ENCODE measurements around the gene MSH5.

Gene MSH5

GRCh38 chr6:31769684-31770371 is 30.0 kb downstream of the MSH5 start:
- H3K9ac ChIP-seq (ENCODE audit: low read length): no peak overlapping the region
- H3K79me2 ChIP-seq (ENCODE audit: insufficient read depth, low read length): no peaks in the 10 kb centered on the region
- H2AFZ ChIP-seq (ENCODE audit: low read depth, low read length, severe bottlenecking): no peak overlapping the region
- no peaks in the 10 kb centered on the region for H3K9me3 ChIP-seq (ENCODE audit: insufficient read depth, low read length)
- no peaks in the 10 kb centered on the region; the same call in 1 of the 2 replicates for H3F3A ChIP-seq (ENCODE audit: insufficient read depth)
- no peaks in the 10 kb centered on the region for H4K20me1 ChIP-seq (ENCODE audit: low read depth, low read length)
- no peak overlapping the region for H3K4me3 ChIP-seq (ENCODE audit: insufficient read depth, low read length, poor library complexity, severe bottlenecking)
- TF ChIP-seq EZH2phosphoT487 (conservative IDR thresholded peaks at IDR 0.05; ENCODE audit: low read length) (no peak), CTCF (IDR thresholded peaks at IDR 0.05; ENCODE audit: insufficient read depth, low read length, poor library complexity, severe bottlenecking) (peak; percentile 98)
- H3K4me2 ChIP-seq (ENCODE audit: low read depth, low read length, poor library complexity, severe bottlenecking): no peak overlapping the region
- H3K9me2 ChIP-seq (replicated peaks; ENCODE audit: insufficient read depth, low read length): no peaks in the 10 kb centered on the region
- H3K36me3 ChIP-seq (ENCODE audit: low read length): no peaks in the 10 kb centered on the region
- H3K27me3 ChIP-seq (ENCODE audit: low read length): no peaks in the 10 kb centered on the region
- no peak overlapping the region for H3K27ac ChIP-seq (ENCODE audit: low read depth, low read length)

GRCh38 chr6:31770860-31771259 is 31.1 kb downstream of the MSH5 start:
- TF ChIP-seq EZH2phosphoT487 (conservative IDR thresholded peaks at IDR 0.05; ENCODE audit: low read length) (no peak), CTCF (IDR thresholded peaks at IDR 0.05; ENCODE audit: insufficient read depth, low read length, poor library complexity, severe bottlenecking) (no peak)
- Histone ChIP-seq H4K20me1 (ENCODE audit: low read depth, low read length) (no peaks in the 10 kb centered on the region), H3K27ac (ENCODE audit: low read depth, low read length) (no peak overlapping the region), H3K9me2 (replicated peaks; ENCODE audit: insufficient read depth, low read length) (no peaks in the 10 kb centered on the region), H2AFZ (ENCODE audit: low read depth, low read length, severe bottlenecking) (no peak overlapping the region), H3K9me3 (ENCODE audit: insufficient read depth, low read length) (no peaks in the 10 kb centered on the region), H3K79me2 (ENCODE audit: insufficient read depth, low read length) (no peaks in the 10 kb centered on the region), H3K27me3 (ENCODE audit: low read length) (no peaks in the 10 kb centered on the region), H3K4me2 (ENCODE audit: low read depth, low read length, poor library complexity, severe bottlenecking) (no peak overlapping the region), H3K9ac (ENCODE audit: low read length) (no peak overlapping the region), H3F3A (ENCODE audit: insufficient read depth) (no peaks in the 10 kb centered on the region; the same call in 1 of the 2 replicates), H3K4me3 (ENCODE audit: insufficient read depth, low read length, poor library complexity, severe bottlenecking) (no peak overlapping the region), H3K36me3 (ENCODE audit: low read length) (no peaks in the 10 kb centered on the region)

GRCh38 chr6:31771992-31772358 is 32.2 kb downstream of the MSH5 start:
- Histone ChIP-seq H3K4me2 (ENCODE audit: low read depth, low read length, poor library complexity, severe bottlenecking) (no peak overlapping the region), H3K9me3 (ENCODE audit: insufficient read depth, low read length) (no peaks in the 10 kb centered on the region), H3K79me2 (ENCODE audit: insufficient read depth, low read length) (no peaks in the 10 kb centered on the region), H3K27ac (ENCODE audit: low read depth, low read length) (no peak overlapping the region), H3K36me3 (ENCODE audit: low read length) (no peaks in the 10 kb centered on the region), H2AFZ (ENCODE audit: low read depth, low read length, severe bottlenecking) (no peak overlapping the region), H3F3A (ENCODE audit: insufficient read depth) (no peaks in the 10 kb centered on the region; the same call in 1 of the 2 replicates), H3K4me3 (ENCODE audit: insufficient read depth, low read length, poor library complexity, severe bottlenecking) (no peak overlapping the region), H3K9ac (ENCODE audit: low read length) (no peak overlapping the region), H3K27me3 (ENCODE audit: low read length) (no peaks in the 10 kb centered on the region), H4K20me1 (ENCODE audit: low read depth, low read length) (no peaks in the 10 kb centered on the region), H3K9me2 (replicated peaks; ENCODE audit: insufficient read depth, low read length) (no peaks in the 10 kb centered on the region)
- TF ChIP-seq EZH2phosphoT487 (conservative IDR thresholded peaks at IDR 0.05; ENCODE audit: low read length) (no peak), CTCF (IDR thresholded peaks at IDR 0.05; ENCODE audit: insufficient read depth, low read length, poor library complexity, severe bottlenecking) (no peak)

All from SU-DHL-6 (cell line).